Measurements from ENCODE around the gene C17orf100. TPM values are rescaled to one million over a fixed set of nuclear protein-coding genes. Genes with fewer than 3 reads are reported as not detected.

The C17orf100 gene
- total and polyA plus RNA-seq, 10 of the 15 experiments (the other 5 are each of a cell fraction or from before 2014, with no cell fraction given) = 0.84 to 4.7 (median 1.8) TPM

DNA sequence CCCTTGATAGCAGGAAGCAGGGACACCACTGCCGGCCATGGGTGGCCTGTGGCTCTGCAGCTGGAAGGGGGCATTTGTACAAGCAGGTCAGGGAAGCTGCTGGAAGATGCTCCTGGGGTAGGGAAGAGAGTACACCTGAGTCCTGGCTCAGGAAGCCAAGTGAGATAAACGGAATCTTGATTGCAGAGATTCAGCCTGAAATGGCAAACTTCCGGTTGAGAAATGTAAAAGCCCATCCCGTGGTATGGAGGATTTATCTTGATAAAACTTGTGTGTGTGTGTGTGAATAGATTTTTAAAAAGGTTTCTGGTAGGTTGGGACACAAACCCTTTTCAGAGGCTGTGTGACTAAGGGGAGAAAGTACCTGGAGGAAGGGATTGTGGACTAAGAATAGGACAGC is 29.6 kb downstream of the C17orf100 start (continued):
- TF ChIP-seq, protein P1, sequence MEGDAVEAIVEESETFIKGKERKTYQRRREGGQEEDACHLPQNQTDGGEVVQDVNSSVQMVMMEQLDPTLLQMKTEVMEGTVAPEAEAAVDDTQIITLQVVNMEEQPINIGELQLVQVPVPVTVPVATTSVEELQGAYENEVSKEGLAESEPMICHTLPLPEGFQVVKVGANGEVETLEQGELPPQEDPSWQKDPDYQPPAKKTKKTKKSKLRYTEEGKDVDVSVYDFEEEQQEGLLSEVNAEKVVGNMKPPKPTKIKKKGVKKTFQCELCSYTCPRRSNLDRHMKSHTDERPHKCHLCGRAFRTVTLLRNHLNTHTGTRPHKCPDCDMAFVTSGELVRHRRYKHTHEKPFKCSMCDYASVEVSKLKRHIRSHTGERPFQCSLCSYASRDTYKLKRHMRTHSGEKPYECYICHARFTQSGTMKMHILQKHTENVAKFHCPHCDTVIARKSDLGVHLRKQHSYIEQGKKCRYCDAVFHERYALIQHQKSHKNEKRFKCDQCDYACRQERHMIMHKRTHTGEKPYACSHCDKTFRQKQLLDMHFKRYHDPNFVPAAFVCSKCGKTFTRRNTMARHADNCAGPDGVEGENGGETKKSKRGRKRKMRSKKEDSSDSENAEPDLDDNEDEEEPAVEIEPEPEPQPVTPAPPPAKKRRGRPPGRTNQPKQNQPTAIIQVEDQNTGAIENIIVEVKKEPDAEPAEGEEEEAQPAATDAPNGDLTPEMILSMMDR (IDR thresholded peaks at IDR 0.05 in 2 of 3, conservative IDR thresholded peaks at IDR 0.05 in 1 of 3; ENCODE audit: control insufficient read depth in 2 of 3, extremely low read depth in 1 of 3, insufficient read depth in 1 of 3, low read depth in 3 of 3, low read length in 3 of 3) = no peak
- no peak for TF ChIP-seq YBX1 (IDR thresholded peaks at IDR 0.05)
- TF ChIP-seq, protein P2, sequence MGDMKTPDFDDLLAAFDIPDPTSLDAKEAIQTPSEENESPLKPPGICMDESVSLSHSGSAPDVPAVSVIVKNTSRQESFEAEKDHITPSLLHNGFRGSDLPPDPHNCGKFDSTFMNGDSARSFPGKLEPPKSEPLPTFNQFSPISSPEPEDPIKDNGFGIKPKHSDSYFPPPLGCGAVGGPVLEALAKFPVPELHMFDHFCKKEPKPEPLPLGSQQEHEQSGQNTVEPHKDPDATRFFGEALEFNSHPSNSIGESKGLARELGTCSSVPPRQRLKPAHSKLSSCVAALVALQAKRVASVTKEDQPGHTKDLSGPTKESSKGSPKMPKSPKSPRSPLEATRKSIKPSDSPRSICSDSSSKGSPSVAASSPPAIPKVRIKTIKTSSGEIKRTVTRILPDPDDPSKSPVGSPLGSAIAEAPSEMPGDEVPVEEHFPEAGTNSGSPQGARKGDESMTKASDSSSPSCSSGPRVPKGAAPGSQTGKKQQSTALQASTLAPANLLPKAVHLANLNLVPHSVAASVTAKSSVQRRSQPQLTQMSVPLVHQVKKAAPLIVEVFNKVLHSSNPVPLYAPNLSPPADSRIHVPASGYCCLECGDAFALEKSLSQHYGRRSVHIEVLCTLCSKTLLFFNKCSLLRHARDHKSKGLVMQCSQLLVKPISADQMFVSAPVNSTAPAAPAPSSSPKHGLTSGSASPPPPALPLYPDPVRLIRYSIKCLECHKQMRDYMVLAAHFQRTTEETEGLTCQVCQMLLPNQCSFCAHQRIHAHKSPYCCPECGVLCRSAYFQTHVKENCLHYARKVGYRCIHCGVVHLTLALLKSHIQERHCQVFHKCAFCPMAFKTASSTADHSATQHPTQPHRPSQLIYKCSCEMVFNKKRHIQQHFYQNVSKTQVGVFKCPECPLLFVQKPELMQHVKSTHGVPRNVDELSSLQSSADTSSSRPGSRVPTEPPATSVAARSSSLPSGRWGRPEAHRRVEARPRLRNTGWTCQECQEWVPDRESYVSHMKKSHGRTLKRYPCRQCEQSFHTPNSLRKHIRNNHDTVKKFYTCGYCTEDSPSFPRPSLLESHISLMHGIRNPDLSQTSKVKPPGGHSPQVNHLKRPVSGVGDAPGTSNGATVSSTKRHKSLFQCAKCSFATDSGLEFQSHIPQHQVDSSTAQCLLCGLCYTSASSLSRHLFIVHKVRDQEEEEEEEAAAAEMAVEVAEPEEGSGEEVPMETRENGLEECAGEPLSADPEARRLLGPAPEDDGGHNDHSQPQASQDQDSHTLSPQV (IDR thresholded peaks at IDR 0.05) = no peak
- TF ChIP-seq NFYB (IDR thresholded peaks at IDR 0.05; ENCODE audit: insufficient read depth, low read depth, low read length) = no peak

DNA sequence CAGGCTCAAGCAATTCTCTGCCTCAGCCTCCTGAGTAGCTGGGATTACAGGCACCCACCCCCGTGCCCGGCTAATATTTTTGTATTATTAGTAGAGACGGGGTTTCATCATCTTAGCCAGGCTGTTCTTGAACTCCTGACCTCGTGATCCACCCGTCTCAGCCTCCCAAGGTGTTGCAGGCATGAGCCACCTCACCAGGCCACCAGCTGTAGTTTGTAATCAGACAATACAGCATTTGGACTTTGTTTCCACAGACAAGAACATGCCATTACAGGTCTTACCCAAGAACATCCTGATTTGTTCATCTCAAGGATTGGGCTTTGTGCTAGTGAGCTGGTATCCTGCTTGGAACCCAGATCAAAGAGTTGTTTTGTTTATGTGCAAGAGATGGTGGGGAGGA is 30.1 kb downstream of the C17orf100 start:
- ChIA-PET RAD21 (ENCODE audit: unreplicated experiment) (no interaction called here), SMC1A (ENCODE audit: uncharacterized antibody, unreplicated experiment) (no interaction called here), POLR2A (no interaction called here), CTCF (interaction anchor here (0.6 kb wide), 1 partner anchor 160 kb away, joined by 3 read pairs; no protein-coding TSS in a partner anchor)
- 5% methylated on average over 5 of the region's 5 CpGs for WGBS (ENCODE audit: insufficient coverage, insufficient replicate concordance, low lambda C conversion rate, missing lambda C conversion rate)
- Histone ChIP-seq H2AFZ (ENCODE audit: control insufficient read depth, low read depth, low read length) (no peak overlapping the region), H3K9ac (ENCODE audit: control insufficient read depth, insufficient read depth, low read length) (no peak overlapping the region), H3K27ac (ENCODE audit: control insufficient read depth, insufficient read depth) (no peak overlapping the region), H3K27me3 (replicated peaks in 1 of 2; ENCODE audit: control insufficient read depth in 2 of 2, insufficient read depth in 2 of 2, low read length in 1 of 2) (peaks cover 0 to 2% of the 10 kb centered on the region in 2 experiments; a peak in 3 of 4 replicates), H3K4me1 (ENCODE audit: control insufficient read depth, insufficient read depth, low read length) (peaks cover 4% of the 10 kb centered on the region; the same call in 1 of the 2 replicates), H4K20me1 (ENCODE audit: control insufficient read depth, insufficient read depth) (no peaks in the 10 kb centered on the region), H3K4me3 (no peak overlapping the region), H3K9me3 (replicated peaks; ENCODE audit: control insufficient read depth, insufficient read depth, low read length) (no peaks in the 10 kb centered on the region), H3K79me2 (ENCODE audit: control insufficient read depth, insufficient read depth, low read length) (no peaks in the 10 kb centered on the region), H3K36me3 (ENCODE audit: control insufficient read depth in 2 of 2, insufficient read depth in 2 of 2, low read length in 1 of 2) (no peaks in the 10 kb centered on the region), H3K4me2 (ENCODE audit: control insufficient read depth, insufficient read depth) (no peak overlapping the region)
- DNase-seq (ENCODE audit: low read depth, low spot score) (no peak), ATAC-seq (no peak), FAIRE-seq (no peak)
- intact Hi-C loops (cut with micrococcal nuclease; ENCODE audit: unreplicated experiment) = no loop called here
- in situ Hi-C loops (cut with MboI) = no loop called here
- no TSS peak for BruUV-seq (replicated peaks)
- TF ChIP-seq, protein P3, sequence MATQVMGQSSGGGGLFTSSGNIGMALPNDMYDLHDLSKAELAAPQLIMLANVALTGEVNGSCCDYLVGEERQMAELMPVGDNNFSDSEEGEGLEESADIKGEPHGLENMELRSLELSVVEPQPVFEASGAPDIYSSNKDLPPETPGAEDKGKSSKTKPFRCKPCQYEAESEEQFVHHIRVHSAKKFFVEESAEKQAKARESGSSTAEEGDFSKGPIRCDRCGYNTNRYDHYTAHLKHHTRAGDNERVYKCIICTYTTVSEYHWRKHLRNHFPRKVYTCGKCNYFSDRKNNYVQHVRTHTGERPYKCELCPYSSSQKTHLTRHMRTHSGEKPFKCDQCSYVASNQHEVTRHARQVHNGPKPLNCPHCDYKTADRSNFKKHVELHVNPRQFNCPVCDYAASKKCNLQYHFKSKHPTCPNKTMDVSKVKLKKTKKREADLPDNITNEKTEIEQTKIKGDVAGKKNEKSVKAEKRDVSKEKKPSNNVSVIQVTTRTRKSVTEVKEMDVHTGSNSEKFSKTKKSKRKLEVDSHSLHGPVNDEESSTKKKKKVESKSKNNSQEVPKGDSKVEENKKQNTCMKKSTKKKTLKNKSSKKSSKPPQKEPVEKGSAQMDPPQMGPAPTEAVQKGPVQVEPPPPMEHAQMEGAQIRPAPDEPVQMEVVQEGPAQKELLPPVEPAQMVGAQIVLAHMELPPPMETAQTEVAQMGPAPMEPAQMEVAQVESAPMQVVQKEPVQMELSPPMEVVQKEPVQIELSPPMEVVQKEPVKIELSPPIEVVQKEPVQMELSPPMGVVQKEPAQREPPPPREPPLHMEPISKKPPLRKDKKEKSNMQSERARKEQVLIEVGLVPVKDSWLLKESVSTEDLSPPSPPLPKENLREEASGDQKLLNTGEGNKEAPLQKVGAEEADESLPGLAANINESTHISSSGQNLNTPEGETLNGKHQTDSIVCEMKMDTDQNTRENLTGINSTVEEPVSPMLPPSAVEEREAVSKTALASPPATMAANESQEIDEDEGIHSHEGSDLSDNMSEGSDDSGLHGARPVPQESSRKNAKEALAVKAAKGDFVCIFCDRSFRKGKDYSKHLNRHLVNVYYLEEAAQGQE (IDR thresholded peaks at IDR 0.05; ENCODE audit: low read depth, low read length) = no peak
- TF ChIP-seq BACH1 (IDR thresholded peaks at IDR 0.05; ENCODE audit: borderline replicate concordance) = no peak
- no peak for TF ChIP-seq BHLHE40 (IDR thresholded peaks at IDR 0.05; ENCODE audit: borderline replicate concordance in 1 of 2, low read depth in 2 of 2, low read length in 1 of 2)
- TF ChIP-seq YBX1 (IDR thresholded peaks at IDR 0.05) = no peak
- no peak for TF ChIP-seq SRF (IDR thresholded peaks at IDR 0.05; ENCODE audit: low read depth in 2 of 2, low read length in 2 of 2)
- no peak for TF ChIP-seq EZH2 (IDR thresholded peaks at IDR 0.05; ENCODE audit: borderline replicate concordance, control insufficient read depth, low read depth, low read length)
- TF ChIP-seq EED (IDR thresholded peaks at IDR 0.05; ENCODE audit: low read depth) = no peak
- no peak for TF ChIP-seq JUNB (IDR thresholded peaks at IDR 0.05)
